K562 (cell line): ENCODE measurements around the gene ANO10. TPM values are rescaled to one million over a fixed set of nuclear protein-coding genes. Genes with fewer than 3 reads are reported as not detected.

Experiments
- ATAC-seq: fragments of 200-7000 bp; cut with Tn5 transposase; 3 replicates; pipeline ENCODE4 v1.9.1; 2020; ENCODE audit warnings: moderate library complexity
- BruUV-seq: library from RNA; stranded (reverse); fragments of 400-500 nt; replicated peaks from 2 replicates; lab custom pipeline; 2021; lab: Mats Ljungman, UMichigan
- CTCF ChIA-PET: fragments of 300-600 bp; formaldehyde crosslinking; extraction: SDS; loops from one replicate; lab custom pipeline; 2021; ENCODE audit warnings: low intra/inter-chr PET ratio; lab: Yijun Ruan, JAX
- POLR2A ChIA-PET: fragments of 300-600, 350-650 bp; sonication (Branson Sonifier 250); formaldehyde crosslinking; extraction: SDS; loops from one replicate; lab custom pipeline; 2021; ENCODE audit warnings: antibody characterized with exemption, inconsistent platforms; lab: Yijun Ruan, JAX
- DNase-seq, 4 experiments: peaks; one replicate each; pipeline versions ENCODE4 v3.0.0 to v3.0.0-alpha.2; 2011 to 2018; ENCODE audit warnings: low spot score in 3 of 4, mixed read lengths in 3 of 4; ENCODE audit errors: extremely low read depth in 1 of 4
- FAIRE-seq: peaks from 2 replicates; lab custom pipeline; 2011; peaks lifted over from hg19 to GRCh38; lab: Jason Lieb, UNC
- H2AFZ ChIP-seq: 2 replicates; pipeline ENCODE4 v1.6.0; 2011; ENCODE audit warnings: low read depth, low read length, control low read depth, inconsistent platforms
- H3K27ac ChIP-seq: fragments of 200-600 bp; 3 replicates; pipeline ENCODE4 v1.8.0; 2011; ENCODE audit warnings: low read depth, mild to moderate bottlenecking, control low read depth, inconsistent platforms, low read length, moderate library complexity, mixed read lengths; ENCODE audit errors: extremely low read depth
- H3K27me3 ChIP-seq, 2 experiments: fragments of 300-600 bp in 1 of 2; 2 replicates in 1 of 2; 3 replicates in 1 of 2; pipeline versions ENCODE4 v1.6.0 to v1.8.0; 2011; ENCODE audit warnings: inconsistent platforms in 2 of 2, low read length in 2 of 2, mild to moderate bottlenecking in 1 of 2, mixed read lengths in 1 of 2, moderate library complexity in 1 of 2; ENCODE audit not compliant: control insufficient read depth in 2 of 2, insufficient read depth in 2 of 2
- H3K36me3 ChIP-seq: fragments of 300-600 bp; 3 replicates; pipeline ENCODE4 v1.8.0; 2011; ENCODE audit warnings: mild to moderate bottlenecking, low read length, inconsistent platforms; ENCODE audit not compliant: control insufficient read depth, insufficient read depth
- H3K4me1 ChIP-seq, 2 experiments: fragments of 200-600 bp in 1 of 2; replicated peaks in 1 of 2; 2 replicates in 1 of 2; 3 replicates in 1 of 2; pipeline versions ENCODE4 v1.5.1 to v1.8.0; 2011; ENCODE audit warnings: inconsistent platforms in 2 of 2, low read length in 2 of 2, mild to moderate bottlenecking in 1 of 2, mixed read lengths in 1 of 2, moderate library complexity in 1 of 2; ENCODE audit not compliant: control insufficient read depth in 2 of 2, insufficient read depth in 2 of 2
- H3K4me2 ChIP-seq: 2 replicates; pipeline ENCODE4 v1.6.1; 2011; ENCODE audit warnings: low read length, control low read depth, inconsistent platforms, mixed read lengths; ENCODE audit not compliant: insufficient read depth
- H3K4me3 ChIP-seq: fragments of 200-600 bp; sonication (generic), shearing (Covaris generic); 2 replicates; pipeline ENCODE4 v1.5.1; 2016; ENCODE audit warnings: control low read depth, inconsistent platforms
- H3K79me2 ChIP-seq: fragments of 200-600 bp; 3 replicates; pipeline ENCODE4 v1.8.0; 2011; ENCODE audit warnings: low read length, inconsistent platforms; ENCODE audit not compliant: control insufficient read depth, insufficient read depth
- H3K9ac ChIP-seq, 2 experiments: 2 replicates each; pipeline versions ENCODE4 v1.6.0 to v1.6.1; 2011; ENCODE audit warnings: low read depth in 2 of 2, low read length in 2 of 2, control low read depth in 1 of 2, inconsistent platforms in 1 of 2, mild to moderate bottlenecking in 1 of 2, mixed read lengths in 1 of 2; ENCODE audit not compliant: insufficient read depth in 1 of 2
- H3K9me1 ChIP-seq: one replicate; pipeline ENCODE4 v1.6.0; 2011; ENCODE audit warnings: inconsistent platforms, mild to moderate bottlenecking, low read length, moderate library complexity; ENCODE audit not compliant: control insufficient read depth, insufficient read depth
- H3K9me3 ChIP-seq: replicated peaks from 2 replicates; pipeline ENCODE4 v1.5.1; 2011; ENCODE audit warnings: low read depth, low read length, inconsistent platforms; ENCODE audit not compliant: control insufficient read depth, insufficient read depth
- H4K20me1 ChIP-seq: replicated peaks from 2 replicates; pipeline ENCODE4 v1.6.1; 2011; ENCODE audit warnings: low read length, inconsistent platforms, mixed read lengths; ENCODE audit not compliant: control insufficient read depth, insufficient read depth
- FUS ChIP-seq: fragments of 200-400 bp; formaldehyde crosslinking; optimal IDR thresholded peaks from 2 replicates; pipeline ENCODE3; 2017; ENCODE audit warnings: low read depth, low read length
- KLF10 ChIP-seq: fragments of 250-450 bp; sonication (Bioruptor Pico); IDR thresholded peaks from 2 replicates; pipeline ENCODE4 v1.6.1; 2021; ENCODE audit warnings: matching md5 sums
- ZC3H11A ChIP-seq: IDR thresholded peaks from 2 replicates; pipeline ENCODE4 v1.6.1; 2012; ENCODE audit warnings: low read depth, low read length, improper control_type of control experiment
- WGBS: fragments of 100-300 bp; shearing (Covaris generic); methylation state at CpG from one replicate; pipeline ENCODE4 v1.1.6; 2016; ENCODE audit warnings: low coverage, mixed read lengths; ENCODE audit not compliant: insufficient coverage; ENCODE audit errors: missing lambda C conversion rate; 5-methylcytosine and 5-hydroxymethylcytosine counted together
- in situ Hi-C: fragments of 300-500 bp; cut with MboI; formaldehyde crosslinking; loops from 4 replicates; pipeline ENCODE4 v1.15.0; 2018; ENCODE audit warnings: inconsistent platforms, mixed read lengths
- intact Hi-C: fragments of 100-400 bp; cut with micrococcal nuclease; formaldehyde crosslinking; loops from 2 replicates; pipeline ENCODE4 v1.14.2; 2022
- polyA plus RNA-seq, 8 experiments: library from polyadenylated mRNA; depleted of rRNA in 4 of 8; stranded (reverse) in 5 of 8; unstranded in 3 of 8; fragments of >200 nt; fragmentation: Nextera tagmentation in 2 of 8; fragmentation: Illumina TruSeq in 1 of 8; extraction: Ambion mirVana in 2 of 8; extraction: Trizol in 1 of 8; gene quantifications; 2 replicates each; pipeline versions ENCODE4 v1.2.1 to v1.2.3, GENCODE V29; 2011 to 2014; ENCODE audit warnings: inconsistent platforms in 1 of 8, missing spikeins in 1 of 8
- total RNA-seq, 7 experiments: library from RNA; depleted of rRNA in 6 of 7; stranded (reverse); fragments of >200 nt in 6 of 7; fragmentation: Illumina TruSeq in 2 of 7; extraction: Trizol in 2 of 7; gene quantifications; 2 replicates each; pipeline versions ENCODE4 v1.2.1 to v1.2.3, GENCODE V29; 2011 to 2021; ENCODE audit warnings: low replicate concordance in 1 of 7
- TF ChIP-seq, protein P1 (sequence below): fragments of 450-650 bp; IDR thresholded peaks from 2 replicates; pipeline ENCODE4 v1.6.1; 2016; ENCODE audit warnings: low read depth
- TF ChIP-seq, protein P2 (sequence below): fragments of 250-450 bp; sonication (Bioruptor Pico); IDR thresholded peaks from 2 replicates; pipeline ENCODE4 v1.8.0; 2022; ENCODE audit warnings: moderate library complexity, mild to moderate bottlenecking, inconsistent platforms

Gene ANO10
- total and polyA plus RNA-seq, 9 of the 15 experiments (the other 6 are each of a cell fraction or from before 2014, with no cell fraction given), result 6.4 to 46.0 (median 32.3) TPM

DNA sequence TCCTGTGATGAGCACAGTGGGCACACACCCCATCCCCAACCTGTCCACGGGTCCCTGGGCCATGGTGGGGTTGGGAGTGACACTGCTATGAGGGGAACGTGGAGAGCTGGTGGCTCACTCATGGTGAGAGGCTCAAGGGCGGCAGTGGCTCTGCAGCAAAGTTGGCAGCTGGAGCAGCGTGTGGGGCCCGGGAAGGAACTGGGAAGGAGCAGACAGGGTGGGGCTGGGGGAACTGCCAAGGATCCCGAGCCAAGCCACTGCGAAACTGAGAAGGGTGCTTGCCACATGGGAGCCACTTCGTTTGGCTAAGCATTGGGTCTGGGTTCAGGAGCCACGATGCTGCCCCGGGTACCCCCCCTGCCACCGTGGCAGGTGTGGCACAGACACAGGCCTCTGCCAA lies 255.3 kb downstream of the ANO10 start:
- H3K27ac ChIP-seq, result no peak overlapping the region
- no peaks in the 10 kb centered on the region for H3K9me3 ChIP-seq
- no peaks in the 10 kb centered on the region; the same call in 2 of the 3 replicates for H3K36me3 ChIP-seq
- H3K9me1 ChIP-seq, result peaks cover 4% of the 10 kb centered on the region
- H3K4me1 ChIP-seq, result peaks cover 0 to 15% of the 10 kb centered on the region in 2 experiments; a peak in 1 of 5 replicates
- FAIRE-seq, result no peak
- no TSS peak for BruUV-seq
- H2AFZ ChIP-seq, result no peak overlapping the region
- no peak overlapping the region; a peak in 1 of 4 replicates for H3K9ac ChIP-seq
- CTCF ChIA-PET, result no interaction called here
- in situ Hi-C loops (no loop called here), intact Hi-C loops (no loop called here)
- no peak for DNase-seq
- H3K27me3 ChIP-seq, result no peaks in the 10 kb centered on the region
- no peaks in the 10 kb centered on the region for H3K79me2 ChIP-seq
- H4K20me1 ChIP-seq, result no peaks in the 10 kb centered on the region; the same call in 1 of the 2 replicates
- TF ChIP-seq ZC3H11A (no peak), FUS (no peak), KLF10 (no peak)
- TF ChIP-seq, protein P1, sequence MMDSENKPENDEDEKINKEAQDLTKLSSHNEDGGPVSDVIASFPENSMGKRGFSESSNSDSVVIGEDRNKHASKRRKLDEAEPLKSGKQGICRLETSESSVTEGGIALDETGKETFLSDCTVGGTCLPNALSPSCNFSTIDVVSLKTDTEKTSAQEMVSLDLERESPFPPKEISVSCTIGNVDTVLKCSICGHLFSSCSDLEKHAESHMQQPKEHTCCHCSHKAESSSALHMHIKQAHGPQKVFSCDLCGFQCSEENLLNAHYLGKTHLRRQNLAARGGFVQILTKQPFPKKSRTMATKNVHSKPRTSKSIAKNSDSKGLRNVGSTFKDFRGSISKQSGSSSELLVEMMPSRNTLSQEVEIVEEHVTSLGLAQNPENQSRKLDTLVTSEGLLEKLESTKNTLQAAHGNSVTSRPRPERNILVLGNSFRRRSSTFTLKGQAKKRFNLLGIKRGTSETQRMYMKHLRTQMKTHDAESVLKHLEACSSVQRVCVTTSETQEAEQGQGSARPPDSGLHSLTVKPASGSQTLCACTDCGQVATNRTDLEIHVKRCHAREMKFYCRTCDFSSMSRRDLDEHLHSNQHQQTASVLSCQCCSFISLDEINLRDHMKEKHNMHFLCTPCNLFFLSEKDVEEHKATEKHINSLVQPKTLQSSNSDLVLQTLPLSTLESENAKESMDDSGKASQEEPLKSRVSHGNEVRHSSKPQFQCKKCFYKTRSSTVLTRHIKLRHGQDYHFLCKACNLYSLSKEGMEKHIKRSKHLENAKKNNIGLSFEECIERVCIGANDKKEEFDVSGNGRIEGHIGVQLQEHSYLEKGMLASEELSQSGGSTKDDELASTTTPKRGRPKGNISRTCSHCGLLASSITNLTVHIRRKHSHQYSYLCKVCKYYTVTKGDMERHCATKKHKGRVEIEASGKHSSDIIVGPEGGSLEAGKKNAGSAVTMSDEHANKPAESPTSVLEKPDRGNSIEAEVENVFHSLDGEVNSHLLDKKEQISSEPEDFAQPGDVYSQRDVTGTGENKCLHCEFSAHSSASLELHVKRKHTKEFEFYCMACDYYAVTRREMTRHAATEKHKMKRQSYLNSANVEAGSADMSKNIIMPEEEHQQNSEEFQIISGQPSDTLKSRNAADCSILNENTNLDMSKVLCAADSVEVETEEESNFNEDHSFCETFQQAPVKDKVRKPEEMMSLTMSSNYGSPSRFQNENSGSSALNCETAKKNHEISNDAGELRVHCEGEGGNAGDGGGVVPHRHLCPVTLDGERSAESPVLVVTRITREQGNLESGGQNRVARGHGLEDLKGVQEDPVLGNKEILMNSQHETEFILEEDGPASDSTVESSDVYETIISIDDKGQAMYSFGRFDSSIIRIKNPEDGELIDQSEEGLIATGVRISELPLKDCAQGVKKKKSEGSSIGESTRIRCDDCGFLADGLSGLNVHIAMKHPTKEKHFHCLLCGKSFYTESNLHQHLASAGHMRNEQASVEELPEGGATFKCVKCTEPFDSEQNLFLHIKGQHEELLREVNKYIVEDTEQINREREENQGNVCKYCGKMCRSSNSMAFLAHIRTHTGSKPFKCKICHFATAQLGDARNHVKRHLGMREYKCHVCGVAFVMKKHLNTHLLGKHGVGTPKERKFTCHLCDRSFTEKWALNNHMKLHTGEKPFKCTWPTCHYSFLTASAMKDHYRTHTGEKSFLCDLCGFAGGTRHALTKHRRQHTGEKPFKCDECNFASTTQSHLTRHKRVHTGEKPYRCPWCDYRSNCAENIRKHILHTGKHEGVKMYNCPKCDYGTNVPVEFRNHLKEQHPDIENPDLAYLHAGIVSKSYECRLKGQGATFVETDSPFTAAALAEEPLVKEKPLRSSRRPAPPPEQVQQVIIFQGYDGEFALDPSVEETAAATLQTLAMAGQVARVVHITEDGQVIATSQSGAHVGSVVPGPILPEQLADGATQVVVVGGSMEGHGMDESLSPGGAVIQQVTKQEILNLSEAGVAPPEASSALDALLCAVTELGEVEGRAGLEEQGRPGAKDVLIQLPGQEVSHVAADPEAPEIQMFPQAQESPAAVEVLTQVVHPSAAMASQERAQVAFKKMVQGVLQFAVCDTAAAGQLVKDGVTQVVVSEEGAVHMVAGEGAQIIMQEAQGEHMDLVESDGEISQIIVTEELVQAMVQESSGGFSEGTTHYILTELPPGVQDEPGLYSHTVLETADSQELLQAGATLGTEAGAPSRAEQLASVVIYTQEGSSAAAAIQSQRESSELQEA, result no peak
- TF ChIP-seq, protein P2, sequence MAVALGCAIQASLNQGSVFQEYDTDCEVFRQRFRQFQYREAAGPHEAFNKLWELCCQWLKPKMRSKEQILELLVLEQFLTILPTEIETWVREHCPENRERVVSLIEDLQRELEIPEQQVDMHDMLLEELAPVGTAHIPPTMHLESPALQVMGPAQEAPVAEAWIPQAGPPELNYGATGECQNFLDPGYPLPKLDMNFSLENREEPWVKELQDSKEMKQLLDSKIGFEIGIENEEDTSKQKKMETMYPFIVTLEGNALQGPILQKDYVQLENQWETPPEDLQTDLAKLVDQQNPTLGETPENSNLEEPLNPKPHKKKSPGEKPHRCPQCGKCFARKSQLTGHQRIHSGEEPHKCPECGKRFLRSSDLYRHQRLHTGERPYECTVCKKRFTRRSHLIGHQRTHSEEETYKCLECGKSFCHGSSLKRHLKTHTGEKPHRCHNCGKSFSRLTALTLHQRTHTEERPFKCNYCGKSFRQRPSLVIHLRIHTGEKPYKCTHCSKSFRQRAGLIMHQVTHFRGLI (CRISPR knock-in tag), result no peak
- H3K4me3 ChIP-seq, result no peak overlapping the region
- 62% methylated on average over 11 of the region's 11 CpGs for WGBS
- POLR2A ChIA-PET, result interaction anchor here (0.6 to 1.1 kb wide), 3 partner anchors 9 to 164 kb away, joined by 3 to 5 read pairs (median 4); no protein-coding TSS in a partner anchor
- no peak overlapping the region for H3K4me2 ChIP-seq
- ATAC-seq, result no peak
